H1 (cell line): ENCODE data around the gene HS3ST6.

Source experiments
- ATF3 ChIP-seq: IDR thresholded peaks from 2 replicates; pipeline ENCODE4 v1.6.1; 2011; ENCODE audit warnings: low read depth, mild to moderate bottlenecking, low read length; ENCODE audit not compliant: insufficient read depth
- CBX5 ChIP-seq: fragments of 300-800, 300-1000 bp; sonication (generic); IDR thresholded peaks from 2 replicates; pipeline ENCODE4 v1.7.1; 2016; ENCODE audit warnings: antibody characterized with exemption, low read length, low read depth
- CREB1 ChIP-seq: IDR thresholded peaks from 2 replicates; pipeline ENCODE4 v1.6.1; 2012; ENCODE audit warnings: inconsistent platforms
- MAFK ChIP-seq: IDR thresholded peaks from 2 replicates; pipeline ENCODE4 v1.6.1; 2012; ENCODE audit warnings: low read depth, mild to moderate bottlenecking, improper control_type of control experiment, low read length
- TAF1 ChIP-seq: IDR thresholded peaks from 2 replicates; pipeline ENCODE4 v1.6.1; 2011; ENCODE audit warnings: mild to moderate bottlenecking, low read depth, low read length
- ZNF274 ChIP-seq: IDR thresholded peaks from 2 replicates; pipeline ENCODE4 v1.7.0; 2012; ENCODE audit warnings: low read length, borderline replicate concordance; ENCODE audit errors: extremely low read depth

DNA sequence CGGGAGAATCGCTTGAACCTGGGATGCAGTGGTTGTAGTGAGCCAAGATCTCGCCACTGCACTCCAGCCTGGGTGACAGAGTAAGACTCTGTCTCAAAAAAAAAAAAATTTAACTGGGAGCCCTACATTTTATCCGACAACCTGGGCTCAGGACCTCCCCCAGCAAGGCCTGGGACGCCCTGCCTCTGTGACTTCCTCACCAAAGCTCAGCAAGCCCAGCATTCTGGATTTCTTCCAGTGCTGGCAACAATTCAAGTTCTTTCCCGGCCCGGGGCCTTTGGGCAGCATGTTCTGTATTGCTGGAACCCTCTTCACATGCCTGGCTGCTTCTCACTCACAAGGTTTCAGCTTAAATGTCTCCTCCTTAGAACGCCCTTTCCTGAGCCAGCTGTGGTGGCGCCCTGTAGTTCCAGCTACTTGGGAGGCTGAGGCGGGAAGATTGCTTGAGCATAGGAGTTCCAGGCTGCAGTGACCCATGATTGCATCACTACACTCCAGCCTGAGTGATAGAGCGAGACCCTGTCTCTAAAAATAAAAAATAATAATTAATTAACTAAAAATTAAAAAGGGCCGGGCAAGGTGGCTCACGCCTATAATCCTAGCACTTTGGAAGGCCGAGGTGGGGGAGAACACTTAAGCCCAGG lies 30.4 kb downstream of the HS3ST6 start:
- TF ChIP-seq TAF1 (no peak), CREB1 (no peak), ZNF274 (no peak), CBX5 (no peak), ATF3 (no peak), MAFK (no peak)
